Measurements from ENCODE around the gene TMEM120A.
"Not testable (repeated sequence)": the region's sequence is repeated elsewhere in the genome, so short reads cannot be mapped to it uniquely, and the experiment has no call there.

Gene TMEM120A

GRCh38 chr7:75994388-75995051 lies at the start of gene TMEM120A:
Gene TMEM120A, minus strand, starts transcription at chr7:75994595. Its CDS starts 25 bp downstream, at chr7:75994570.
- DNase-seq (ENCODE audit: low read depth, low spot score) = peak; percentile 98

GRCh38 chr7:76040126-76040525 lies 45.7 kb upstream of the TMEM120A start:
- DNase-seq (ENCODE audit: low read depth, low spot score) = no peak

- DNase-seq (ENCODE audit: low read depth, low spot score) = peak; percentile 17
These were observed 42.9 kb upstream of the TMEM120A start for GRCh38 chr7:76037310-76037709.

- no peak for DNase-seq (ENCODE audit: low read depth, low spot score)
These were observed 37.6 kb upstream of the TMEM120A start for GRCh38 chr7:76031964-76032363.

GRCh38 chr7:76029682-76030081 lies 35.3 kb upstream of the TMEM120A start:
- not testable (repeated sequence) for DNase-seq (ENCODE audit: low read depth, low spot score)

GRCh38 chr7:76023002-76023401 lies 28.6 kb upstream of the TMEM120A start:
- no peak for DNase-seq (ENCODE audit: low read depth, low spot score)

- DNase-seq (ENCODE audit: low read depth, low spot score) = no peak
These were observed 27.8 kb upstream of the TMEM120A start for GRCh38 chr7:76022026-76022780.

- peak; percentile 77 for DNase-seq (ENCODE audit: low read depth, low spot score)
These were observed 25.8 kb upstream of the TMEM120A start for GRCh38 chr7:76020031-76020714.

- DNase-seq (ENCODE audit: low read depth, low spot score) = not testable (repeated sequence)
These were observed 24.1 kb upstream of the TMEM120A start for GRCh38 chr7:76018520-76018919.

GRCh38 chr7:76016191-76016947 lies 22.0 kb upstream of the TMEM120A start:
- DNase-seq (ENCODE audit: low read depth, low spot score) = peak; percentile 73

- peak; percentile 43 for DNase-seq (ENCODE audit: low read depth, low spot score)
These were observed 17.1 kb upstream of the TMEM120A start for GRCh38 chr7:76011442-76011861.

GRCh38 chr7:76009672-76010600 lies 15.5 kb upstream of the TMEM120A start:
- DNase-seq (ENCODE audit: low read depth, low spot score) = no peak

GRCh38 chr7:76008156-76008687 lies 13.8 kb upstream of the TMEM120A start:
- DNase-seq (ENCODE audit: low read depth, low spot score) = no peak

- DNase-seq (ENCODE audit: low read depth, low spot score) = not testable (repeated sequence)
These were observed 10.6 kb upstream of the TMEM120A start for GRCh38 chr7:76005004-76005403.

- no peak for DNase-seq (ENCODE audit: low read depth, low spot score)
These were observed 9.0 kb upstream of the TMEM120A start for GRCh38 chr7:76003351-76003750.

- DNase-seq (ENCODE audit: low read depth, low spot score) = no peak
These were observed 8.4 kb upstream of the TMEM120A start for GRCh38 chr7:76002822-76003221.

GRCh38 chr7:76002139-76002538 lies 7.7 kb upstream of the TMEM120A start:
- no peak for DNase-seq (ENCODE audit: low read depth, low spot score)

- no peak for DNase-seq (ENCODE audit: low read depth, low spot score)
These were observed 6.2 kb upstream of the TMEM120A start for GRCh38 chr7:76000566-76000965.

GRCh38 chr7:75998038-75998437 lies 3.6 kb upstream of the TMEM120A start:
- no peak for DNase-seq (ENCODE audit: low read depth, low spot score)

GRCh38 chr7:75996476-75996875 lies 2.1 kb upstream of the TMEM120A start:
- no peak for DNase-seq (ENCODE audit: low read depth, low spot score)
